HEK293 (cell line): ENCODE data around the gene TNFRSF11A.

Experiments
- CTCF ChIA-PET: fragments of 350-600 bp; formaldehyde crosslinking; extraction: SDS; loops from one replicate; lab custom pipeline; 2021; ENCODE audit warnings: antibody characterized with exemption; lab: Yijun Ruan, JAX
- POLR2A ChIA-PET: fragments of 300-600 bp; formaldehyde crosslinking; extraction: SDS; loops from one replicate; lab custom pipeline; 2020; ENCODE audit warnings: antibody characterized with exemption, inconsistent platforms; lab: Yijun Ruan, JAX
- H3K27ac ChIP-seq: fragments of 200-500 bp; sonication (Bioruptor generic); 2 replicates; pipeline ENCODE4 v1.5.1; 2014; ENCODE audit warnings: low read depth, low read length, control low read depth, inconsistent platforms; ENCODE audit errors: extremely low read depth
- H3K36me3 ChIP-seq, 2 experiments: fragments of 200-500 bp in 1 of 2; sonication (Bioruptor generic) in 1 of 2; 1 replicate in 1 of 2; 2 replicates in 1 of 2; pipeline ENCODE4 v1.5.1; 2014 to 2017; ENCODE audit warnings: inconsistent platforms in 2 of 2, low read length in 2 of 2; ENCODE audit not compliant: control insufficient read depth in 2 of 2, insufficient read depth in 1 of 2
- H3K4me1 ChIP-seq: fragments of 200-500 bp; sonication (Bioruptor generic); 2 replicates; pipeline ENCODE4 v1.5.1; 2014; ENCODE audit warnings: mild to moderate bottlenecking, low read length, inconsistent platforms; ENCODE audit not compliant: control insufficient read depth, insufficient read depth
- H3K4me3 ChIP-seq: 2 replicates; pipeline ENCODE4 v1.5.1; 2011; ENCODE audit warnings: low read depth, mild to moderate bottlenecking, control low read depth, low read length, moderate library complexity
- H3K9me3 ChIP-seq: fragments of 200-500 bp; sonication (Bioruptor generic); 2 replicates; pipeline ENCODE4 v1.5.1; 2014; ENCODE audit warnings: low read depth, low read length, inconsistent platforms; ENCODE audit not compliant: control insufficient read depth, insufficient read depth
- FEZF1 ChIP-seq: fragments of 450-650 bp; formaldehyde crosslinking; IDR thresholded peaks from 2 replicates; pipeline ENCODE4 v1.5.1; 2016; ENCODE audit warnings: missing biosample characterization, missing genetic modification characterization
- GFI1B ChIP-seq: fragments of 450-650 bp; formaldehyde crosslinking; IDR thresholded peaks from 2 replicates; pipeline ENCODE4 v1.5.1; 2016; ENCODE audit warnings: missing biosample characterization, missing genetic modification characterization
- GLI4 ChIP-seq: fragments of 450-650 bp; formaldehyde crosslinking; IDR thresholded peaks from 2 replicates; pipeline ENCODE4 v1.5.1; 2016; ENCODE audit warnings: missing biosample characterization, missing genetic modification characterization
- HOXD13 ChIP-seq: sonication (generic); formaldehyde crosslinking; IDR thresholded peaks from 2 replicates; pipeline ENCODE4 v1.8.0; 2022; ENCODE audit warnings: missing genetic modification reagents, borderline replicate concordance
- KLF16 ChIP-seq: fragments of 450-650 bp; formaldehyde crosslinking; IDR thresholded peaks from 2 replicates; pipeline ENCODE4 v1.5.1; 2017; ENCODE audit warnings: missing biosample characterization, missing genetic modification characterization
- MYNN ChIP-seq: fragments of 450-650 bp; formaldehyde crosslinking; IDR thresholded peaks from 2 replicates; pipeline ENCODE4 v1.5.1; 2016; ENCODE audit warnings: missing biosample characterization, missing genetic modification characterization, borderline replicate concordance
- ZBTB1 ChIP-seq: fragments of 450-650 bp; formaldehyde crosslinking; IDR thresholded peaks from 2 replicates; pipeline ENCODE4 v1.5.1; 2016; ENCODE audit warnings: missing biosample characterization, missing genetic modification characterization
- ZBTB11 ChIP-seq: fragments of 450-650 bp; formaldehyde crosslinking; conservative IDR thresholded peaks from 2 replicates; pipeline ENCODE4 v1.5.1; 2016; ENCODE audit warnings: low read depth, missing biosample characterization, missing genetic modification characterization
- ZBTB48 ChIP-seq: fragments of 450-650 bp; formaldehyde crosslinking; IDR thresholded peaks from 2 replicates; pipeline ENCODE4 v1.5.1; 2016; ENCODE audit warnings: missing biosample characterization, missing genetic modification characterization
- ZNF513 ChIP-seq: fragments of 450-650 bp; IDR thresholded peaks from 2 replicates; pipeline ENCODE4 v1.5.1; 2018; ENCODE audit warnings: missing biosample characterization, missing genetic modification characterization
- ZNF585B ChIP-seq: fragments of 450-650 bp; formaldehyde crosslinking; IDR thresholded peaks from 2 replicates; pipeline ENCODE4 v1.5.1; 2016; ENCODE audit warnings: missing biosample characterization, missing genetic modification characterization
- ZNF645 ChIP-seq: fragments of 450-650 bp; formaldehyde crosslinking; IDR thresholded peaks from 2 replicates; pipeline ENCODE4; 2016; ENCODE audit warnings: missing biosample characterization, missing genetic modification characterization
- ZNF791 ChIP-seq: fragments of 450-650 bp; formaldehyde crosslinking; IDR thresholded peaks from 2 replicates; pipeline ENCODE4 v1.5.1; 2016; ENCODE audit warnings: missing biosample characterization, missing genetic modification characterization
- ZNF792 ChIP-seq: fragments of 450-650 bp; formaldehyde crosslinking; IDR thresholded peaks from 2 replicates; pipeline ENCODE4 v1.5.1; 2016; ENCODE audit warnings: missing biosample characterization, missing genetic modification characterization
- ZSCAN4 ChIP-seq: fragments of 450-650 bp; formaldehyde crosslinking; IDR thresholded peaks from 2 replicates; pipeline ENCODE4 v1.5.1; 2017; ENCODE audit warnings: missing biosample characterization, missing genetic modification characterization
- TF ChIP-seq, protein P1 (sequence below): fragments of 450-650 bp; formaldehyde crosslinking; conservative IDR thresholded peaks from 2 replicates; pipeline ENCODE4 v1.5.1; 2016; ENCODE audit warnings: low read depth, missing biosample characterization, missing genetic modification characterization

TNFRSF11A gene

GRCh38 chr18:62372882-62373281, 47.8 kb downstream of the TNFRSF11A start:
- H3K4me3 ChIP-seq, result no peak overlapping the region
- no peak overlapping the region for H3K27ac ChIP-seq
- CTCF ChIA-PET, result no interaction called here
- TF ChIP-seq ZBTB48 (tag by site-specific recombination) (no peak), HOXD13 (CRISPR knock-in tag) (no peak), ZNF513 (tag by site-specific recombination) (no peak), ZNF585B (no peak), MYNN (no peak), FEZF1 (tag by site-specific recombination) (no peak), ZSCAN4 (no peak), KLF16 (tag by site-specific recombination) (no peak), ZNF645 (tag by site-specific recombination) (no peak), ZBTB1 (tag by site-specific recombination) (no peak), GLI4 (no peak), GFI1B (tag by site-specific recombination) (no peak), ZBTB11 (tag by site-specific recombination) (no peak), ZNF792 (tag by site-specific recombination) (no peak), ZNF791 (tag by site-specific recombination) (no peak)
- TF ChIP-seq, protein P1, sequence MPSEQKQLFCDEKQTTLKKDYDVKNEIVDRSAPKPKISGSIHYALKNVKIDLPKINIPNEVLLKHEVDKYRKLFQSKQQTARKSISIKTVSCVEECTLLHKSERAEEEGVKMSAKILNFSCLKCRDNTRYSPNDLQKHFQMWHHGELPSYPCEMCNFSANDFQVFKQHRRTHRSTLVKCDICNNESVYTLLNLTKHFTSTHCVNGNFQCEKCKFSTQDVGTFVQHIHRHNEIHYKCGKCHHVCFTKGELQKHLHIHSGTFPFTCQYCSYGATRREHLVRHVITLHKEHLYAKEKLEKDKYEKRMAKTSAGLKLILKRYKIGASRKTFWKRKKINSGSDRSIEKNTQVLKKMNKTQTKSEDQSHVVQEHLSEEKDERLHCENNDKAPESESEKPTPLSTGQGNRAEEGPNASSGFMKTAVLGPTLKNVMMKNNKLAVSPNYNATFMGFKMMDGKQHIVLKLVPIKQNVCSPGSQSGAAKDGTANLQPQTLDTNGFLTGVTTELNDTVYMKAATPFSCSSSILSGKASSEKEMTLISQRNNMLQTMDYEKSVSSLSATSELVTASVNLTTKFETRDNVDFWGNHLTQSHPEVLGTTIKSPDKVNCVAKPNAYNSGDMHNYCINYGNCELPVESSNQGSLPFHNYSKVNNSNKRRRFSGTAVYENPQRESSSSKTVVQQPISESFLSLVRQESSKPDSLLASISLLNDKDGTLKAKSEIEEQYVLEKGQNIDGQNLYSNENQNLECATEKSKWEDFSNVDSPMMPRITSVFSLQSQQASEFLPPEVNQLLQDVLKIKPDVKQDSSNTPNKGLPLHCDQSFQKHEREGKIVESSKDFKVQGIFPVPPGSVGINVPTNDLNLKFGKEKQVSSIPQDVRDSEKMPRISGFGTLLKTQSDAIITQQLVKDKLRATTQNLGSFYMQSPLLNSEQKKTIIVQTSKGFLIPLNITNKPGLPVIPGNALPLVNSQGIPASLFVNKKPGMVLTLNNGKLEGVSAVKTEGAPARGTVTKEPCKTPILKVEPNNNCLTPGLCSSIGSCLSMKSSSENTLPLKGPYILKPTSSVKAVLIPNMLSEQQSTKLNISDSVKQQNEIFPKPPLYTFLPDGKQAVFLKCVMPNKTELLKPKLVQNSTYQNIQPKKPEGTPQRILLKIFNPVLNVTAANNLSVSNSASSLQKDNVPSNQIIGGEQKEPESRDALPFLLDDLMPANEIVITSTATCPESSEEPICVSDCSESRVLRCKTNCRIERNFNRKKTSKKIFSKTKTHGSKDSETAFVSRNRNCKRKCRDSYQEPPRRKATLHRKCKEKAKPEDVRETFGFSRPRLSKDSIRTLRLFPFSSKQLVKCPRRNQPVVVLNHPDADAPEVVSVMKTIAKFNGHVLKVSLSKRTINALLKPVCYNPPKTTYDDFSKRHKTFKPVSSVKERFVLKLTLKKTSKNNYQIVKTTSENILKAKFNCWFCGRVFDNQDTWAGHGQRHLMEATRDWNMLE, result no peak
- no peaks in the 10 kb centered on the region for H3K4me1 ChIP-seq
- peaks cover under 1 to 23% of the 10 kb centered on the region in 2 experiments; a peak in 2 of 3 replicates for H3K36me3 ChIP-seq
- no peaks in the 10 kb centered on the region for H3K9me3 ChIP-seq
- POLR2A ChIA-PET, result no interaction called here
